OCI-LY7 (cell line): Measurements from ENCODE around the gene ATP9A.

Source experiments
- EZH2phosphoT487 ChIP-seq: fragments of 200-600 bp; sonication (generic); IDR thresholded peaks from 2 replicates; pipeline ENCODE4 v1.6.1; 2018; ENCODE audit warnings: low read depth, borderline replicate concordance, mild to moderate bottlenecking, mixed run types, antibody characterized with exemption, low read length, moderate library complexity, mixed read lengths
- TF ChIP-seq, protein P1 (sequence below): fragments of 200-600 bp; sonication (generic); conservative IDR thresholded peaks from 2 replicates; pipeline ENCODE4 v1.5.1; 2014; ENCODE audit warnings: mild to moderate bottlenecking, antibody characterized with exemption, low read length, moderate library complexity, mixed read lengths

DNA sequence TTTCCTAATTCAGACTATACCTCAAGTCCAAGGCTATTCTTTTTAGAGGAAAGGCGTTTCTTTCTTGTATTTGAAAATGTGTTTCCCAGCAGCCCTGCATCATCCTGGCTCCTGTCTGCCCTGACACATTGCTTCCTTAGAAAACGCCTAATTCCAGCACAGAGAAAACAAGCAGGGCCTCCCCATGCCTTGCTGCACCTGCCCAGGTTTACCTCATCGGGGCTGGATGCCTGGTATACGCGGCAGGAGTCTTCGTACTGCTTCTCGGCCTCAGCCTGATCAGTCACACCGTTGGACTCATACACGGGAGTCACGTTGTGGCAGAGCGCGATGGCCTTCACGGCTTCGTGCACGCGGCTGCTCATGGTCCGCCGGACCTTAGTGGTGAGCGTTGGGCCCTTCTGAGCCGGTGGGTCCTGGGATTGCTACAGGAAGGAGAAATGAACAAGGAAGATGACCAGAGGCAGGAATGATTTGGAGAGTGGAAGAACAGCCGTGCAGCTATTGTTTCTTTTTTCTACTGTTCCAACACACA lies 111.4 kb downstream of the ATP9A start:
- TF ChIP-seq, protein P1, sequence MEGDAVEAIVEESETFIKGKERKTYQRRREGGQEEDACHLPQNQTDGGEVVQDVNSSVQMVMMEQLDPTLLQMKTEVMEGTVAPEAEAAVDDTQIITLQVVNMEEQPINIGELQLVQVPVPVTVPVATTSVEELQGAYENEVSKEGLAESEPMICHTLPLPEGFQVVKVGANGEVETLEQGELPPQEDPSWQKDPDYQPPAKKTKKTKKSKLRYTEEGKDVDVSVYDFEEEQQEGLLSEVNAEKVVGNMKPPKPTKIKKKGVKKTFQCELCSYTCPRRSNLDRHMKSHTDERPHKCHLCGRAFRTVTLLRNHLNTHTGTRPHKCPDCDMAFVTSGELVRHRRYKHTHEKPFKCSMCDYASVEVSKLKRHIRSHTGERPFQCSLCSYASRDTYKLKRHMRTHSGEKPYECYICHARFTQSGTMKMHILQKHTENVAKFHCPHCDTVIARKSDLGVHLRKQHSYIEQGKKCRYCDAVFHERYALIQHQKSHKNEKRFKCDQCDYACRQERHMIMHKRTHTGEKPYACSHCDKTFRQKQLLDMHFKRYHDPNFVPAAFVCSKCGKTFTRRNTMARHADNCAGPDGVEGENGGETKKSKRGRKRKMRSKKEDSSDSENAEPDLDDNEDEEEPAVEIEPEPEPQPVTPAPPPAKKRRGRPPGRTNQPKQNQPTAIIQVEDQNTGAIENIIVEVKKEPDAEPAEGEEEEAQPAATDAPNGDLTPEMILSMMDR: no peak
- no peak for TF ChIP-seq EZH2phosphoT487
